ENCODE data around the gene CLDND2.

- TF ChIP-seq CTCF (IDR thresholded peaks at IDR 0.05; ENCODE audit: poor library complexity): no peak
- TF ChIP-seq EZH2phosphoT487 (IDR thresholded peaks at IDR 0.05; ENCODE audit: low read depth, severe bottlenecking, unreplicated experiment): no peak
- no peak for TF ChIP-seq EZH2 (IDR thresholded peaks at IDR 0.05; ENCODE audit: borderline replicate concordance)
Measured at GRCh38 chr19:51324167-51324481, 44.7 kb downstream of the CLDND2 start.

Data from hepatocyte (in vitro differentiated cells).